Fibroblast of pulmonary artery (primary cell): ENCODE measurements around the gene SAMD4A.

Experiments used
- DNase-seq: peaks from one replicate; pipeline ENCODE4 v3.0.0-alpha.2; 2010; ENCODE audit warnings: low read depth
- H3K4me3 ChIP-seq: replicated peaks from 2 replicates; pipeline ENCODE4 v1.5.1; 2011; ENCODE audit warnings: low read depth, mild to moderate bottlenecking, control low read depth, low read length, moderate library complexity
- CTCF ChIP-seq: IDR thresholded peaks from 2 replicates; pipeline ENCODE4 v1.5.1; 2011; ENCODE audit warnings: mild to moderate bottlenecking, control low read depth, low read length, inconsistent platforms; ENCODE audit errors: missing control alignments

Gene SAMD4A

DNA sequence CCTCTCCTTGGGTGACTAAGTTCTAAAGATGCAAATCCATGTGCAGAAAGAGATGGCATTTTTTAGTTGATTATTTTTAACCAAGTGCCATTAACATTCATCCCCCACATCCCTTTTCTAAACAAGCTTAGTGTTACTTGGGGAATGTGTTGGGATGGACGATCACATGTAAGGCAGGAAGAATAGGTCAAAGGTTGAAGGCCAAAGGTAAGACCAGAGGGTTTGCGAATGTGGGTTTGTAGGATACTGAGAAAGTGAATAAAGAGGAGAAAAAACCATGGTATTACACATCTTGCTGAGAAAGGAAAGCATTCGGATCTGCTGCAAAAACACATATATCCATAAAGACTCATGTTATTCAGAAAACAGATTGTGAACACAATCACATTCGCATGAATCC is 224.1 kb downstream of the SAMD4A start:
- DNase-seq = no peak
- no peak overlapping the region for H3K4me3 ChIP-seq
- TF ChIP-seq CTCF = no peak

DNA sequence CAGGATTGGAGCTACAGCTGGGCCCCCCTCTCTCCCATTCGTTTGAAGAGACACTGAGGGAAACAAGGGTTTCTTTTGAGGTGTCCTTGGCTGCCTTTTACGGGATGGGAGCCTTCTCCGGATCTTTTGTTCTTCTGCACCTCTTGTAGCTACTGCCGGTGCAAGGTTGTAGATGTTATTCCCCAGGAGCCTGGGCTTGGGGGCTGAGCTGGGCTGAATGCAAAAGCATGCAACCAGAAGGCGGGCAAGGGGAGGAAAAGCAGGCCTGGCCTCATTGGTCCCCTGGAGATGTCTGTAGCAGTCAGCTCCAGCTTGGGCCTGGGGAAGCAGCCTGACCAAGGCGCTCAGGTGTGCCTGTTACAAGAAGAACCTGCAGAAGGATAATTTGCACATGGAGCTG is 225.4 kb downstream of the SAMD4A start:
- DNase-seq = no peak
- TF ChIP-seq CTCF = no peak
- no peak overlapping the region for H3K4me3 ChIP-seq

GRCh38 chr14:54794159-54794558 is 227.2 kb downstream of the SAMD4A start:
- no peak for TF ChIP-seq CTCF
- DNase-seq = no peak
- no peak overlapping the region for H3K4me3 ChIP-seq

DNA sequence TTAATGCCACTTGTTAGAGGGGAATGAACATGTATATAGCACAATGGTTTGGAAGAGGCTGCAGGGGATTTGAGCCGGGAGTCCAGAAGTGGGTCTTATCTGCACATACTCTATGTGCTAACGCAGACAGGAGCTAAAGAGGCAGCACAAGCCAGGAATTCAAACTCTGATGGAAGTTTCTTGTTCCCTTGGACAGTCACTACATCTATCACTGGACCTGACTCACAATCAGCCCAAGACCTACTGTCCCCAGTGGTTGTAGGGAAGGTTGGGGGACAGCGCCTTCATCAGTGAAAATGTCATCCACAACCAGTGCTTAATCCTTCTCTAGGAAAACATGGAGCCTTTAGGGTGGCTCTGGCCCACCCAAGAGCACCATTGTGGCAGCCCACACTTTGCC is 227.9 kb downstream of the SAMD4A start:
- DNase-seq = no peak
- no peak for TF ChIP-seq CTCF
- H3K4me3 ChIP-seq = no peak overlapping the region

DNA sequence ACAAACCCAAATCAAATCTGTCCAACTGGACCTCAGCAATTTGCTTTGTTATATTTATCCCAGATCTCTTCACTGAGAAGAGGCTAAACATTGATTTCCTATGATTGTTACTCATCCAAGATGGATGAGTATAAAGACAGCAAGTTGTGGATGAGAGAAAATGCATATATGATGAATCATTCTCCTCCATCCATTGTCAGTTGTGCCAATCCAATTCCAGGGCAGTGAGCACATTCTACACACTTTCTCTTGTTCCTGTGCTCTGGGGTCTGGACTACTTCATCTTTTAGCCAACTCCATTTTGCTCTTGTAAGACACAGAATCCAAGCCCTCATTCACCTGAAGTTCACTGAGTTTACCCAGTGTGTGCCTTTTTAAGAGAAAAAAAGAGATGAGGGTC is 230.0 kb downstream of the SAMD4A start:
- peak; percentile 63 for DNase-seq

DNA sequence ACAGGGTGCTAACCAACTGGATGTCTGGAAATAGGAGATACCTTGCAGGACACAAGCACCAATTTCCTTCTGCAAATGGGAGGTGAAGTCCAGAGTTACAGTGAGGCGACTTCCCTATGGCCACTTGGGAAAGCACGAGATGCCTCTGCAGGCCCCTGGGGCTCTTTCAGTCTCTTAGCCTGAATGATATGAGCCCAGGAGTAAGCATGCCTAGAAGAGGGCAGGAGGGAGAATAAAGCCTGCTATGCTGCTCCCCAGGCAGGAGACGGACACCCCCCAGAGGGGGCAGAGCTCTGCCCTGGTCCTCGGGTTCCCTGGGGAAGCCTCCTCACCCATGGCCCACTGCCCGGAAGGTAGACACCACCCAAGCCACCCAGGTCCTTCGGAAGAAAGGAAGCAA is 230.6 kb downstream of the SAMD4A start:
- TF ChIP-seq CTCF = no peak

More for the DNA sequence above, 230.0 kb downstream of the SAMD4A start:
- TF ChIP-seq CTCF = no peak
- H3K4me3 ChIP-seq = no peak overlapping the region

DNA sequence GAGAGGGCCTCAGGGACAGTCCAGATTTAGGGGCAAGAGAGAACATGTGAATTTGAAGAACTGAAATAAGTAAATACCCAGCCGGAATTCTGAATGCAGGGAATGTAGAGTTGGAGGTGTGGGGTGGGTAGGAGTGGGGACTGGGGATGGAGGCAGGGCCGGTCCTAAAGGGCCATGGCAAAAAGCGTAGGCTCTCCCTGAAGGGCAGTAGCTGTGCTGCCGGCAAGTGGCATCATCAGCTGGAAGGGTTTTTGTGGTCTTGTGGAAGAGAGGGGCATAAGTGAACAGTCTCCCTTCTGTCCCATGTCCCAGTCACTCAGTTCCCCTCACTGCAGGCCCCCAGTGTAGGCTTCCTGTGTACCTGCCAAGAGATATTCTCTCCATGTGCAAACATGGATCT is 231.1 kb downstream of the SAMD4A start:
- DNase-seq = no peak
- no peak overlapping the region for H3K4me3 ChIP-seq
- no peak for TF ChIP-seq CTCF

More for the DNA sequence above, 230.6 kb downstream of the SAMD4A start:
- DNase-seq = no peak
- H3K4me3 ChIP-seq = no peak overlapping the region
